Hepatocyte (in vitro differentiated cells): Measurements from ENCODE around the gene SERPINH1.

Experiments used
- CTCF ChIP-seq: fragments of 200-600 bp; sonication (generic); IDR thresholded peaks from 2 replicates; pipeline ENCODE4 v1.5.1; 2016; ENCODE audit warnings: antibody characterized with exemption, mild to moderate bottlenecking; ENCODE audit not compliant: poor library complexity
- EZH2 ChIP-seq: fragments of 200-600 bp; sonication (generic); IDR thresholded peaks from 2 replicates; pipeline ENCODE4 v1.6.1; 2016; ENCODE audit warnings: antibody characterized with exemption, mild to moderate bottlenecking, borderline replicate concordance

GRCh38 chr11:75537740-75538139, 24.3 kb upstream of the SERPINH1 start:
- no peak for TF ChIP-seq EZH2
- no peak for TF ChIP-seq CTCF
